ENCODE data around the gene TFB2M.

DNA sequence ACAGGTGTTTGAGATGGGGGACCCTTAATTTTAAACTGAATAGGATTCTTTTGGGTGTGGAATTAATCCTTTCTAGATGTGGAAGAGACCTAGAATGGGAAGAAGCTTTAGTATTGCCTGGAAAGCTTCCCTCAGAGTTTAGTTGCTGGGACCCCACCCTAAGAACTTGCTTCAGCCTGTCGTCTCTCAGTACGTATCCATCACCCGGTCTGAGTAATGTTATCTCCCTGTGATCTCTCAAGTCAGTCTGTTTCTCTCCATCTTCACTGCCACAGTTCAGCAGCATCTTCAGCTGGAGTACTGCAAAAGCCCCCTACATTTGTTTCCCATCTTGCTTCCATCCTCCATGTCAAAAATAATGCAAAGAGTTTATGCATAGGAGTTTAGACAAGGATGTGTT lies 29.1 kb upstream of the TFB2M start:
- TF ChIP-seq, protein P1, sequence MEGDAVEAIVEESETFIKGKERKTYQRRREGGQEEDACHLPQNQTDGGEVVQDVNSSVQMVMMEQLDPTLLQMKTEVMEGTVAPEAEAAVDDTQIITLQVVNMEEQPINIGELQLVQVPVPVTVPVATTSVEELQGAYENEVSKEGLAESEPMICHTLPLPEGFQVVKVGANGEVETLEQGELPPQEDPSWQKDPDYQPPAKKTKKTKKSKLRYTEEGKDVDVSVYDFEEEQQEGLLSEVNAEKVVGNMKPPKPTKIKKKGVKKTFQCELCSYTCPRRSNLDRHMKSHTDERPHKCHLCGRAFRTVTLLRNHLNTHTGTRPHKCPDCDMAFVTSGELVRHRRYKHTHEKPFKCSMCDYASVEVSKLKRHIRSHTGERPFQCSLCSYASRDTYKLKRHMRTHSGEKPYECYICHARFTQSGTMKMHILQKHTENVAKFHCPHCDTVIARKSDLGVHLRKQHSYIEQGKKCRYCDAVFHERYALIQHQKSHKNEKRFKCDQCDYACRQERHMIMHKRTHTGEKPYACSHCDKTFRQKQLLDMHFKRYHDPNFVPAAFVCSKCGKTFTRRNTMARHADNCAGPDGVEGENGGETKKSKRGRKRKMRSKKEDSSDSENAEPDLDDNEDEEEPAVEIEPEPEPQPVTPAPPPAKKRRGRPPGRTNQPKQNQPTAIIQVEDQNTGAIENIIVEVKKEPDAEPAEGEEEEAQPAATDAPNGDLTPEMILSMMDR (IDR thresholded peaks at IDR 0.05): no peak
- TF ChIP-seq POLR2A (IDR thresholded peaks at IDR 0.05): no peak
